HUES6 (cell line): ENCODE results near the gene SEMA4C.

Source experiments
- H3K27ac ChIP-seq: 2 replicates; pipeline ENCODE4 v1.7.0; 2013; ENCODE audit warnings: low read depth, mild to moderate bottlenecking, low read length, inconsistent platforms
- H3K27me3 ChIP-seq: 2 replicates; pipeline ENCODE4 v1.6.1; 2013; ENCODE audit warnings: low read length; ENCODE audit not compliant: control insufficient read depth, insufficient read depth
- H3K36me3 ChIP-seq: 2 replicates; pipeline ENCODE4 v1.6.1; 2013; ENCODE audit warnings: low read length; ENCODE audit not compliant: control insufficient read depth, insufficient read depth
- H3K4me1 ChIP-seq: 2 replicates; pipeline ENCODE4 v1.6.1; 2013; ENCODE audit warnings: low read length; ENCODE audit not compliant: control insufficient read depth, insufficient read depth
- H3K4me3 ChIP-seq: 2 replicates; pipeline ENCODE4 v1.5.1; 2013; ENCODE audit warnings: low read depth, low read length
- H3K9ac ChIP-seq: one replicate; pipeline ENCODE4 v1.6.1; 2013; ENCODE audit warnings: mild to moderate bottlenecking, low read length
- H3K9me3 ChIP-seq: 2 replicates; pipeline ENCODE4 v1.6.1; 2013; ENCODE audit warnings: low read depth, low read length; ENCODE audit not compliant: control insufficient read depth, insufficient read depth

Gene SEMA4C

GRCh38 chr2:96825057-96825456, 44.8 kb downstream of the SEMA4C start:
- Histone ChIP-seq H3K9ac (no peak overlapping the region), H3K4me3 (no peak overlapping the region), H3K9me3 (no peaks in the 10 kb centered on the region), H3K27me3 (no peaks in the 10 kb centered on the region), H3K4me1 (peaks cover 5% of the 10 kb centered on the region), H3K27ac (no peak overlapping the region), H3K36me3 (peaks cover 79% of the 10 kb centered on the region)

- peaks cover 74% of the 10 kb centered on the region for H3K36me3 ChIP-seq
- H3K9me3 ChIP-seq, result no peaks in the 10 kb centered on the region
- peaks cover 13% of the 10 kb centered on the region for H3K4me1 ChIP-seq
- H3K27me3 ChIP-seq, result no peaks in the 10 kb centered on the region
- H3K4me3 ChIP-seq, result no peak overlapping the region
- no peak overlapping the region for H3K9ac ChIP-seq
- H3K27ac ChIP-seq, result no peak overlapping the region
Measured at GRCh38 chr2:96824079-96824870, 45.6 kb downstream of the SEMA4C start.

DNA sequence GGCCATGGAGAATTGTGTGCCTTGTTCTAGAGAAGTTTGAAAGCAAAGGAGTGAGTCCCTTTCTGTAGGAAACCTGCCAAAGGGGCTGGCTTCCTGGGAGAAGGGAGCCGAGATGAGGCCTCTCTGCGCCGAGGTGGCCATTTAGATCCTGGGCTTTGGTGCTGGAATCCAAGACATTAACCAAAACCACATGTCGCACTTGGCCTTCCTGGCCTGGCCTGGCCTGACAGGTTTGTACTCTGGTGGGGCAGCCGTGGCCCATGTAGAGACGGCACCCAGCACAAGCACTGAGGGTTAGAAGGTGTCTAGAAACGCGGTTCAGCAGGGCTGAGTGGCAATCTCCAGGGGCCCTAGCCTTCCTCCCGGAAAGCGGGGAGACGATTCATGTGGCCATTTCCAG, 46.7 kb downstream of the SEMA4C start:
- no peaks in the 10 kb centered on the region for H3K9me3 ChIP-seq
- no peaks in the 10 kb centered on the region for H3K27me3 ChIP-seq
- peaks cover 22% of the 10 kb centered on the region for H3K4me1 ChIP-seq
- H3K27ac ChIP-seq, result no peak overlapping the region
- H3K4me3 ChIP-seq, result no peak overlapping the region
- H3K9ac ChIP-seq, result no peak overlapping the region
- H3K36me3 ChIP-seq, result peaks cover 71% of the 10 kb centered on the region

DNA sequence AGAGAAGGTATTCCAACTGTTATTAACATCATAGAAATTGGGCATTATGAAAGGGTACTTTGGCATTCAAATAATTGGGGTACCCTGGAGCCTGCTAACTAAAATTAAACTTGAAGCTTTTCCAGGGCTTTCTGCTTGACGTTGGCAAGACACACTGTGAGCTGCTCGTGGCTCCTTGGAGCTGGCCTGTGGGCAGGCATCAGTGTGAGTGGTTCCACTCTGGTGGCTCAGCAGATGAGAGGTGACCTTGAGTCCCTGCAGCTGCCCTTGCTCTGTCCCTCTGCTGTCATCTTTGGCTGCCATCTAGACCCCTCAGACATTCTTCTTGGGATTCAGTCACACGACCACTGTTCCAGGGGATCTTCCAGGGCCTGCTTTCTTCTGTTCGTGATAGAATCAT, 47.1 kb downstream of the SEMA4C start:
- Histone ChIP-seq H3K4me3 (no peak overlapping the region), H3K9me3 (no peaks in the 10 kb centered on the region), H3K27me3 (peaks cover 2% of the 10 kb centered on the region; the same call in 1 of the 2 replicates), H3K9ac (no peak overlapping the region), H3K27ac (no peak overlapping the region), H3K4me1 (peaks cover 26% of the 10 kb centered on the region), H3K36me3 (peaks cover 67% of the 10 kb centered on the region)

GRCh38 chr2:96821113-96821675, 48.7 kb downstream of the SEMA4C start:
- H3K9me3 ChIP-seq, result no peaks in the 10 kb centered on the region
- H3K27ac ChIP-seq, result no peak overlapping the region
- peaks cover 54% of the 10 kb centered on the region for H3K36me3 ChIP-seq
- peaks cover 33% of the 10 kb centered on the region for H3K4me1 ChIP-seq
- H3K27me3 ChIP-seq, result peaks cover 10% of the 10 kb centered on the region; the same call in 1 of the 2 replicates
- H3K4me3 ChIP-seq, result no peak overlapping the region
- H3K9ac ChIP-seq, result no peak overlapping the region

GRCh38 chr2:96819876-96820511, 49.9 kb downstream of the SEMA4C start:
- Histone ChIP-seq H3K4me3 (no peak overlapping the region; the same call in 1 of the 2 replicates), H3K27ac (no peak overlapping the region), H3K36me3 (peaks cover 43% of the 10 kb centered on the region), H3K27me3 (peaks cover 10% of the 10 kb centered on the region; the same call in 1 of the 2 replicates), H3K4me1 (peaks cover 33% of the 10 kb centered on the region), H3K9ac (no peak overlapping the region), H3K9me3 (no peaks in the 10 kb centered on the region)

DNA sequence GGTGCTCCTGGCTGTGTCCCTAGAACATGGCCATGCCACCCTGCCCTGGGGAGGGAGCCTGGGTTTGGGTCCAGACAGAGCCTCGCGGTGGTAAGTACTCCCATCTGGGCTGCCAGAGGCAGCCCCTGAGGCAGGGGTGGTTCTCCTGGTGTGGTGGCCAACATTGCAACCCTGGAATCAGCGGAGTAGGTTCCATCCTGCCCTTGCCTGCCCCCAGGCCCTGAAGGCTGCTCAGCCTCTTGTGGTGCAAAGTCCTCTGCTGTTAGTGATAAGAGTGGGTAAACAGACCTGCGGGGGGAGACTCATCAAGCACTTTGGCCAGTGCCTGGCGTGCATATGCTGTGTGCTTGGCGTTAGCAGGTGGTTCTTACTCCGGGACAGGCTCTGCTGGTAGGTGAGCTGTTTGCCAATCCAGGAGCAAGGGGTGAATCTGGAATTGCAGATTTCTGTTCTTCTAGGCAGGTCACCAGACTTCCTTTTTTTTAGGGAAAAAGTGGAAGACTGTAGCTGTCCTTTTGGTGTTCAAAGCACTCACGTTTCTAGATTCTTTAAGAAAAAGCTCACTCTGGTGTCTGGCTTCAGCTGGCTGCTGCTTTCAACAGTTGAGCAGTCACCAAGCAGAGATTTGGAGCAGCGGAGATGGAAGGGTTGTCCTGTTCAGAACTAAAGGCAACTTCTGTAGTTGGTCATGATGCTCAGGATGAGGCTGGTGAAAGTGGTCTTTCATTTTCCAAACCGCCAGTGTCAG, 50.6 kb downstream of the SEMA4C start:
- no peak overlapping the region; the same call in 1 of the 2 replicates for H3K4me3 ChIP-seq

GRCh38 chr2:96817882-96818281, 52.0 kb downstream of the SEMA4C start:
- H3K36me3 ChIP-seq, result peaks cover 28% of the 10 kb centered on the region
- H3K4me1 ChIP-seq, result peaks cover 33% of the 10 kb centered on the region
- H3K9me3 ChIP-seq, result no peaks in the 10 kb centered on the region
- no peak overlapping the region for H3K9ac ChIP-seq
- H3K4me3 ChIP-seq, result peak overlapping the region; percentile 94
- H3K27me3 ChIP-seq, result peaks cover 10% of the 10 kb centered on the region; the same call in 1 of the 2 replicates
- no peak overlapping the region for H3K27ac ChIP-seq

More for the DNA sequence above, 50.6 kb downstream of the SEMA4C start:
- peaks cover 10% of the 10 kb centered on the region; the same call in 1 of the 2 replicates for H3K27me3 ChIP-seq
- H3K9me3 ChIP-seq, result no peaks in the 10 kb centered on the region
- no peak overlapping the region for H3K9ac ChIP-seq
- peaks cover 33% of the 10 kb centered on the region for H3K4me1 ChIP-seq
- H3K36me3 ChIP-seq, result peaks cover 36% of the 10 kb centered on the region
- H3K27ac ChIP-seq, result no peak overlapping the region

- H3K4me3 ChIP-seq, result peak overlapping the region; percentile 94
- peak overlapping the region; percentile 51 for H3K9ac ChIP-seq
- H3K27me3 ChIP-seq, result peaks cover 10% of the 10 kb centered on the region; the same call in 1 of the 2 replicates
- H3K9me3 ChIP-seq, result no peaks in the 10 kb centered on the region
- peaks cover 22% of the 10 kb centered on the region for H3K36me3 ChIP-seq
- H3K27ac ChIP-seq, result no peak overlapping the region
- peaks cover 33% of the 10 kb centered on the region for H3K4me1 ChIP-seq
Measured at GRCh38 chr2:96816836-96817702, 52.8 kb downstream of the SEMA4C start.
